ENCODE results near the gene HAGH. TPM values are rescaled to one million over a fixed set of nuclear protein-coding genes. Genes with fewer than 3 reads are reported as not detected.

Gene HAGH
- total RNA-seq, 1 experiment from 2014 or later, result 36.0 TPM

- Mint-ChIP-seq H3K36me3 (peaks cover 4% of the 10 kb centered on the region), H3K27ac (peak overlapping the region; percentile 23; the same call in 1 of the 2 replicates), H3K9me3 (no peaks in the 10 kb centered on the region), H3K27me3 (ENCODE audit: low read depth) (no peaks in the 10 kb centered on the region; the same call in 1 of the 2 replicates), H3K4me3 (peak overlapping the region; percentile 99), H3K4me1 (peaks cover 4% of the 10 kb centered on the region)
- ChIA-PET POLR2A (interaction anchor here (0.9 to 1.0 kb wide), 4 partner anchors 9 to 207 kb away, joined by 3 to 7 read pairs (median 4); partner anchors contain the start of genes NOXO1, NUBP2 and SPSB3), CTCF (interaction anchor here (0.8 to 3.1 kb wide), 6 partner anchors 8 to 230 kb away, joined by 3 to 37 read pairs (median 4); partner anchors contain the start of genes MAPK8IP3, NUBP2 and SPSB3)
- ATAC-seq, result peak; percentile 2
- no peak for DNase-seq (ENCODE audit: low spot score)
- TF ChIP-seq FOXK1 (CRISPR knock-in tag; IDR thresholded peaks at IDR 0.05), result no peak
- no peak for TF ChIP-seq E2F5 (CRISPR knock-in tag; IDR thresholded peaks at IDR 0.05)
- TF ChIP-seq ZBTB21 (CRISPR knock-in tag; IDR thresholded peaks at IDR 0.05; ENCODE audit: borderline replicate concordance), result peak; percentile 76; the same call in 1 of the 2 replicates
Observed at GRCh38 chr16:1773703-1774447, 52.8 kb downstream of the HAGH start.

GRCh38 chr16:1772908-1773702 is 53.5 kb downstream of the HAGH start, which contains the start of gene MRPS34:
TSS of gene MRPS34 (minus strand) at chr16:1773134. CDS start at chr16:1773119, 15 bp downstream.
- peak within 1 kb of the TSS; percentile 98 for H3K27ac Mint-ChIP-seq
- DNase-seq (ENCODE audit: low spot score) (peak; percentile 88), ATAC-seq (peak; percentile 56)
- peak within 1 kb of the TSS; percentile 99 for H3K4me3 Mint-ChIP-seq
- no peaks in the 10 kb centered on the region for H3K9me3 Mint-ChIP-seq
- ChIA-PET CTCF (interaction anchor here (0.6 to 3.1 kb wide), 8 partner anchors 9 to 430 kb away, joined by 3 to 37 read pairs (median 5); partner anchors contain the start of genes NUBP2 and SPSB3), POLR2A (interaction anchor here (0.8 to 3.6 kb wide), 5 partner anchors 8 to 208 kb away, joined by 3 to 18 read pairs (median 3); partner anchors contain the start of genes NOXO1, NUBP2 and SPSB3)
- peaks cover 4% of the 10 kb centered on the region for H3K4me1 Mint-ChIP-seq
- H3K36me3 Mint-ChIP-seq, result peaks cover 4% of the 10 kb centered on the region
- no peaks in the 10 kb centered on the region; the same call in 1 of the 2 replicates for H3K27me3 Mint-ChIP-seq (ENCODE audit: low read depth)
- TF ChIP-seq ATF3 (CRISPR knock-in tag; conservative IDR thresholded peaks at IDR 0.05) (no peak), E2F4 (CRISPR knock-in tag; IDR thresholded peaks at IDR 0.05; ENCODE audit: borderline replicate concordance, low read depth) (no peak), TCF7 (CRISPR knock-in tag; IDR thresholded peaks at IDR 0.05; ENCODE audit: low read depth) (peak; percentile 17; the same call in 1 of the 2 replicates), E2F1 (CRISPR knock-in tag; IDR thresholded peaks at IDR 0.05) (no peak), ARID4B (CRISPR knock-in tag; IDR thresholded peaks at IDR 0.05; ENCODE audit: borderline replicate concordance) (peak; percentile 84; the same call in 1 of the 2 replicates), ZNF138 (CRISPR knock-in tag; conservative IDR thresholded peaks at IDR 0.05) (no peak), ATF6 (CRISPR knock-in tag; IDR thresholded peaks at IDR 0.05) (no peak), STAT6 (CRISPR knock-in tag; conservative IDR thresholded peaks at IDR 0.05; ENCODE audit: low read depth) (no peak), MLX (CRISPR knock-in tag; IDR thresholded peaks at IDR 0.05) (0 out of 2 replicates have a peak, but pooled peaks have one; percentile 14)

All from WTC11 (cell line).